ENCODE results near the gene ANXA9. TPM values are rescaled to one million over a fixed set of nuclear protein-coding genes. Genes with fewer than 3 reads are reported as not detected.
A peak's percentile ranks its signal among the peaks of the same experiment; 100 is the strongest.

Gene ANXA9
- total RNA-seq: not detected in 2 replicates

GRCh38 chr1:150981805-150982712, at the start of gene ANXA9:
Gene ANXA9, plus strand, starts transcription at chr1:150982292. Its CDS starts 814 bp downstream, at chr1:150983106.

GRCh38 chr1:150974580-150975478, 7.3 kb upstream of the ANXA9 start, which contains the start of gene CERS2:
Gene CERS2, minus strand, starts transcription at chr1:150974835. Its CDS starts 5,745 bp downstream, at chr1:150969090.

GRCh38 chr1:151006327-151007052, 24.4 kb downstream of the ANXA9 start, which contains the start of gene MINDY1:
Gene MINDY1, minus strand, starts transcription at chr1:151006902. Its CDS starts 4,285 bp downstream, at chr1:151002617.

GRCh38 chr1:151008244-151009205, 26.4 kb downstream of the ANXA9 start, which contains the start of gene PRUNE1:
Gene PRUNE1, plus strand, starts transcription at chr1:151008449. Its CDS starts 184 bp downstream, at chr1:151008633.

GRCh38 chr1:151036356-151036755, 54.3 kb downstream of the ANXA9 start, which contains the start of gene BNIPL:
Gene BNIPL, plus strand, starts transcription at chr1:151036586. Its CDS starts 140 bp downstream, at chr1:151036726.

Small RNA genes within 50 kb of the gene (small RNA-seq; reads per million reads assigned to genes)
- gene RNU6-884P: 2.0 reads per million, percentile 48 among the genes with 10 or more reads in this experiment

Other genes starting within 250 kb of the ANXA9 start
- 32.7 and 35.2 TPM in 2 replicates for gene CTSS, start 216.5 kb upstream of the ANXA9 start, total RNA-seq
- gene CTSK, start 174.0 kb upstream of the ANXA9 start, total RNA-seq: 5.9 and 26.6 TPM in 2 replicates
- gene ARNT, start 105.7 kb upstream of the ANXA9 start, total RNA-seq: 37.0 and 37.4 TPM in 2 replicates
- not detected in 2 replicates for gene CTXND2, start 95.2 kb upstream of the ANXA9 start, total RNA-seq
- 36.7 and 39.6 TPM in 2 replicates for gene SETDB1, start 55.9 kb upstream of the ANXA9 start, total RNA-seq
- gene CERS2, start 7.5 kb upstream of the ANXA9 start, total RNA-seq: 91.1 and 125 TPM in 2 replicates
- gene MINDY1, start 24.6 kb downstream of the ANXA9 start, total RNA-seq: 8.8 and 13.3 TPM in 2 replicates
- 8.0 and 8.7 TPM in 2 replicates for gene PRUNE1, start 26.2 kb downstream of the ANXA9 start, total RNA-seq
- gene BNIPL, start 54.3 kb downstream of the ANXA9 start, total RNA-seq: 0.13 and 0.36 TPM in 2 replicates
- gene C1orf56, start 65.5 kb downstream of the ANXA9 start, total RNA-seq: 1.7 and 2.9 TPM in 2 replicates
- 78.6 and 80.0 TPM in 2 replicates for gene CDC42SE1, start 77.3 kb downstream of the ANXA9 start, total RNA-seq
- 7.5 and 11.7 TPM in 2 replicates for gene MLLT11, start 78.1 kb downstream of the ANXA9 start, total RNA-seq
- gene GABPB2, start 88.5 kb downstream of the ANXA9 start, total RNA-seq: 7.0 and 7.5 TPM in 2 replicates
- 15.5 and 16.6 TPM in 2 replicates for gene SEMA6C, start 164.3 kb downstream of the ANXA9 start, total RNA-seq
- gene TNFAIP8L2, start 174.4 kb downstream of the ANXA9 start, total RNA-seq: not detected in 2 replicates
- gene LYSMD1, start 183.6 kb downstream of the ANXA9 start, total RNA-seq: 4.8 and 5.3 TPM in 2 replicates
- 27.0 and 29.0 TPM in 2 replicates for gene SCNM1, start 183.9 kb downstream of the ANXA9 start, total RNA-seq
- 0.53 TPM in 1 of 2 replicates, not detected in the other for gene TMOD4, start 193.7 kb downstream of the ANXA9 start, total RNA-seq
- gene VPS72, start 207.9 kb downstream of the ANXA9 start, total RNA-seq: 40.4 and 46.2 TPM in 2 replicates
- gene PIP5K1A, start 216.3 kb downstream of the ANXA9 start, total RNA-seq: 75.6 and 77.0 TPM in 2 replicates